ENCODE measurements around the gene PARD6A.

The PARD6A gene

GRCh38 chr16:67663877-67664222, 3.1 kb downstream of the PARD6A start:
- no peak overlapping the region for H3K9ac ChIP-seq (ENCODE audit: low read depth, low read length)
- H3K4me2 ChIP-seq (ENCODE audit: low read length), result no peak overlapping the region
- H3K9me3 ChIP-seq (replicated peaks; ENCODE audit: low read length), result no peaks in the 10 kb centered on the region
- no peaks in the 10 kb centered on the region for H3K27me3 ChIP-seq (ENCODE audit: control insufficient read depth, insufficient read depth, low read length)
- H3K4me3 ChIP-seq (ENCODE audit: low read length), result no peak overlapping the region
- no peaks in the 10 kb centered on the region for H3K36me3 ChIP-seq (ENCODE audit: insufficient read depth, low read length)
- H3K4me1 ChIP-seq (ENCODE audit: control insufficient read depth, insufficient read depth, low read length), result peaks cover 26% of the 10 kb centered on the region

GRCh38 chr16:67664258-67664657, 3.5 kb downstream of the PARD6A start:
- Histone ChIP-seq H3K9ac (ENCODE audit: low read depth, low read length) (no peak overlapping the region), H3K4me2 (ENCODE audit: low read length) (no peak overlapping the region), H3K4me1 (ENCODE audit: control insufficient read depth, insufficient read depth, low read length) (peaks cover 22% of the 10 kb centered on the region), H3K36me3 (ENCODE audit: insufficient read depth, low read length) (no peaks in the 10 kb centered on the region), H3K27me3 (ENCODE audit: control insufficient read depth, insufficient read depth, low read length) (no peaks in the 10 kb centered on the region), H3K4me3 (ENCODE audit: low read length) (no peak overlapping the region), H3K9me3 (replicated peaks; ENCODE audit: low read length) (no peaks in the 10 kb centered on the region)

GRCh38 chr16:67664871-67665270, 4.1 kb downstream of the PARD6A start:
- peaks cover 19% of the 10 kb centered on the region for H3K4me1 ChIP-seq (ENCODE audit: control insufficient read depth, insufficient read depth, low read length)
- H3K9ac ChIP-seq (ENCODE audit: low read depth, low read length), result no peak overlapping the region
- H3K4me2 ChIP-seq (ENCODE audit: low read length), result no peak overlapping the region
- no peak overlapping the region for H3K4me3 ChIP-seq (ENCODE audit: low read length)
- H3K9me3 ChIP-seq (replicated peaks; ENCODE audit: low read length), result no peaks in the 10 kb centered on the region
- no peaks in the 10 kb centered on the region for H3K36me3 ChIP-seq (ENCODE audit: insufficient read depth, low read length)
- no peaks in the 10 kb centered on the region for H3K27me3 ChIP-seq (ENCODE audit: control insufficient read depth, insufficient read depth, low read length)

- no peaks in the 10 kb centered on the region for H3K36me3 ChIP-seq (ENCODE audit: insufficient read depth, low read length)
- H3K9me3 ChIP-seq (replicated peaks; ENCODE audit: low read length), result no peaks in the 10 kb centered on the region
- H3K9ac ChIP-seq (ENCODE audit: low read depth, low read length), result peak overlapping the region; percentile 84
- peak overlapping the region; percentile 78 for H3K4me3 ChIP-seq (ENCODE audit: low read length)
- no peaks in the 10 kb centered on the region for H3K27me3 ChIP-seq (ENCODE audit: control insufficient read depth, insufficient read depth, low read length)
- peak overlapping the region; percentile 95 for H3K4me2 ChIP-seq (ENCODE audit: low read length)
- H3K4me1 ChIP-seq (ENCODE audit: control insufficient read depth, insufficient read depth, low read length), result peaks cover 19% of the 10 kb centered on the region
These were observed 4.8 kb downstream of the PARD6A start for GRCh38 chr16:67665598-67665997.

GRCh38 chr16:67666032-67666551, 5.3 kb downstream of the PARD6A start:
- peak overlapping the region; percentile 78 for H3K4me3 ChIP-seq (ENCODE audit: low read length)

GRCh38 chr16:67666559-67667452, 6.0 kb downstream of the PARD6A start, which contains the start of the genes C16orf86 and ENKD1:
TSS of gene C16orf86 (plus strand) at chr16:67666814. CDS start at chr16:67666971, 157 bp downstream.
TSS of gene ENKD1 (minus strand) at chr16:67666750. CDS start at chr16:67666442, 308 bp downstream.
- Histone ChIP-seq H3K4me2 (ENCODE audit: low read length) (peak within 1 kb of the TSS; percentile 95), H3K4me1 (ENCODE audit: control insufficient read depth, insufficient read depth, low read length) (peaks cover 19% of the 10 kb centered on the region), H3K9me3 (replicated peaks; ENCODE audit: low read length) (no peaks in the 10 kb centered on the region), H3K36me3 (ENCODE audit: insufficient read depth, low read length) (no peaks in the 10 kb centered on the region), H3K27me3 (ENCODE audit: control insufficient read depth, insufficient read depth, low read length) (no peaks in the 10 kb centered on the region), H3K4me3 (ENCODE audit: low read length) (peak within 1 kb of the TSS; percentile 78), H3K9ac (ENCODE audit: low read depth, low read length) (peak within 1 kb of the TSS; percentile 84)

More at GRCh38 chr16:67666032-67666551, 5.3 kb downstream of the PARD6A start:
- H3K27me3 ChIP-seq (ENCODE audit: control insufficient read depth, insufficient read depth, low read length), result no peaks in the 10 kb centered on the region
- peak overlapping the region; percentile 84 for H3K9ac ChIP-seq (ENCODE audit: low read depth, low read length)
- H3K4me2 ChIP-seq (ENCODE audit: low read length), result peak overlapping the region; percentile 95
- no peaks in the 10 kb centered on the region for H3K36me3 ChIP-seq (ENCODE audit: insufficient read depth, low read length)
- H3K9me3 ChIP-seq (replicated peaks; ENCODE audit: low read length), result no peaks in the 10 kb centered on the region
- H3K4me1 ChIP-seq (ENCODE audit: control insufficient read depth, insufficient read depth, low read length), result peaks cover 19% of the 10 kb centered on the region

- peak overlapping the region; percentile 84 for H3K9ac ChIP-seq (ENCODE audit: low read depth, low read length)
- peak overlapping the region; percentile 95 for H3K4me2 ChIP-seq (ENCODE audit: low read length)
- H3K4me1 ChIP-seq (ENCODE audit: control insufficient read depth, insufficient read depth, low read length), result peaks cover 19% of the 10 kb centered on the region
- no peaks in the 10 kb centered on the region for H3K9me3 ChIP-seq (replicated peaks; ENCODE audit: low read length)
- peak overlapping the region; percentile 78 for H3K4me3 ChIP-seq (ENCODE audit: low read length)
- H3K36me3 ChIP-seq (ENCODE audit: insufficient read depth, low read length), result no peaks in the 10 kb centered on the region
- H3K27me3 ChIP-seq (ENCODE audit: control insufficient read depth, insufficient read depth, low read length), result no peaks in the 10 kb centered on the region
These were observed 6.7 kb downstream of the PARD6A start for GRCh38 chr16:67667453-67667816.

GRCh38 chr16:67667817-67668494, 7.2 kb downstream of the PARD6A start:
- H3K9me3 ChIP-seq (replicated peaks; ENCODE audit: low read length), result no peaks in the 10 kb centered on the region
- H3K4me3 ChIP-seq (ENCODE audit: low read length), result peak overlapping the region; percentile 42
- H3K4me2 ChIP-seq (ENCODE audit: low read length), result peak overlapping the region; percentile 95
- no peaks in the 10 kb centered on the region for H3K27me3 ChIP-seq (ENCODE audit: control insufficient read depth, insufficient read depth, low read length)
- H3K9ac ChIP-seq (ENCODE audit: low read depth, low read length), result peak overlapping the region; percentile 84
- no peaks in the 10 kb centered on the region for H3K36me3 ChIP-seq (ENCODE audit: insufficient read depth, low read length)
- H3K4me1 ChIP-seq (ENCODE audit: control insufficient read depth, insufficient read depth, low read length), result peaks cover 22% of the 10 kb centered on the region

GRCh38 chr16:67668495-67669157, 7.9 kb downstream of the PARD6A start:
- H3K9me3 ChIP-seq (replicated peaks; ENCODE audit: low read length), result no peaks in the 10 kb centered on the region
- no peak overlapping the region for H3K4me3 ChIP-seq (ENCODE audit: low read length)
- no peaks in the 10 kb centered on the region for H3K36me3 ChIP-seq (ENCODE audit: insufficient read depth, low read length)
- no peak overlapping the region for H3K4me2 ChIP-seq (ENCODE audit: low read length)
- H3K27me3 ChIP-seq (ENCODE audit: control insufficient read depth, insufficient read depth, low read length), result no peaks in the 10 kb centered on the region
- H3K4me1 ChIP-seq (ENCODE audit: control insufficient read depth, insufficient read depth, low read length), result peaks cover 28% of the 10 kb centered on the region
- H3K9ac ChIP-seq (ENCODE audit: low read depth, low read length), result no peak overlapping the region

GRCh38 chr16:67669499-67670101, 8.8 kb downstream of the PARD6A start:
- no peaks in the 10 kb centered on the region for H3K9me3 ChIP-seq (replicated peaks; ENCODE audit: low read length)
- no peak overlapping the region for H3K4me2 ChIP-seq (ENCODE audit: low read length)
- H3K4me1 ChIP-seq (ENCODE audit: control insufficient read depth, insufficient read depth, low read length), result peaks cover 34% of the 10 kb centered on the region
- H3K27me3 ChIP-seq (ENCODE audit: control insufficient read depth, insufficient read depth, low read length), result no peaks in the 10 kb centered on the region
- no peak overlapping the region for H3K4me3 ChIP-seq (ENCODE audit: low read length)
- no peaks in the 10 kb centered on the region for H3K36me3 ChIP-seq (ENCODE audit: insufficient read depth, low read length)
- no peak overlapping the region for H3K9ac ChIP-seq (ENCODE audit: low read depth, low read length)

GRCh38 chr16:67672306-67672705, 11.5 kb downstream of the PARD6A start:
- peaks cover 20% of the 10 kb centered on the region for H3K4me1 ChIP-seq (ENCODE audit: control insufficient read depth, insufficient read depth, low read length)
- H3K9ac ChIP-seq (ENCODE audit: low read depth, low read length), result no peak overlapping the region
- peaks cover 6% of the 10 kb centered on the region for H3K36me3 ChIP-seq (ENCODE audit: insufficient read depth, low read length)

More at GRCh38 chr16:67672306-67672705, 11.5 kb downstream of the PARD6A start:
- Histone ChIP-seq H3K27me3 (ENCODE audit: control insufficient read depth, insufficient read depth, low read length) (no peaks in the 10 kb centered on the region), H3K4me2 (ENCODE audit: low read length) (no peak overlapping the region), H3K9me3 (replicated peaks; ENCODE audit: low read length) (no peaks in the 10 kb centered on the region), H3K4me3 (ENCODE audit: low read length) (no peak overlapping the region)
